ENCODE results near the gene TFAP2E.

The TFAP2E gene

GRCh38 chr1:35644204-35644603 lies 71.1 kb downstream of the TFAP2E start:
- DNase-seq (ENCODE audit: low read depth in 3 of 3) = no peak

Data from stimulated activated CD4-positive, alpha-beta T cell treated with anti-CD3 and anti-CD28 coated beads, TNF-alpha, amount 100 ng/mL, for 24 hours (primary cell).